ENCODE results near the gene ATG16L2.

Gene ATG16L2

DNA sequence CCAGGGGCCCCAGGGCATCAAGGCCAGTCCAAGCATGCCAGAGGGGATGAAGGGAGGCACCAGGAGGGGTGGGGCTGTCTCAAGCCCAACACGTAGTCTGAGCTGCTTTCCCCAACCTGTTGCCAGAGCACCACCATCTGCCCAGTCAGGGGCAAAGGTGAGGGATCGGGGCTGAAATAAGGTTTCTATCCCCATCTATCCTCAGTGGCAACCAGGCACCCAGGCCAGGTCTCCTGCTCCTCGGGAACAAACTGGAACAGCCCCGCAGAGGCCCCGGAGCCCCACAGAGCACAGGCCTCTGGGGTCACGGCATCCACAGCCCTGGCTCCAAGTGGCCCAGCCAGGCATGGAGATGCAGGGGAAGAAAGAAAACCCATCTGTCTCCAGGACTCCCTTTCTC lies 39.7 kb upstream of the ATG16L2 start:
- Histone ChIP-seq H3K36me3 (ENCODE audit: insufficient read depth) (no peaks in the 10 kb centered on the region), H3K4me3 (IDR thresholded peaks at IDR 0.05; ENCODE audit: insufficient read depth, low read depth, low read length) (no peak overlapping the region), H4K20me1 (ENCODE audit: insufficient read depth) (no peaks in the 10 kb centered on the region), H3K27me3 (ENCODE audit: insufficient read depth, low read depth) (no peaks in the 10 kb centered on the region), H3K79me2 (ENCODE audit: insufficient read depth, low read depth) (no peaks in the 10 kb centered on the region), H3K4me1 (ENCODE audit: low read depth, poor library complexity, severe bottlenecking) (no peaks in the 10 kb centered on the region), H3K4me2 (no peak overlapping the region), H3K9ac (no peak overlapping the region), H3K27ac (no peak overlapping the region), H2AFZ (ENCODE audit: low read depth) (no peak overlapping the region)
- TF ChIP-seq CTCF (conservative IDR thresholded peaks at IDR 0.05; ENCODE audit: low read depth, low read length): no peak

- H2AFZ ChIP-seq (ENCODE audit: low read depth): no peak overlapping the region
- TF ChIP-seq CTCF (conservative IDR thresholded peaks at IDR 0.05; ENCODE audit: low read depth, low read length): no peak
- H3K27me3 ChIP-seq (ENCODE audit: insufficient read depth, low read depth): no peaks in the 10 kb centered on the region
- no peak overlapping the region for H3K9ac ChIP-seq
- H3K36me3 ChIP-seq (ENCODE audit: insufficient read depth): no peaks in the 10 kb centered on the region
- H3K27ac ChIP-seq: no peak overlapping the region
- H3K4me2 ChIP-seq: no peak overlapping the region
- H3K4me1 ChIP-seq (ENCODE audit: low read depth, poor library complexity, severe bottlenecking): no peaks in the 10 kb centered on the region
- no peaks in the 10 kb centered on the region for H3K79me2 ChIP-seq (ENCODE audit: insufficient read depth, low read depth)
- no peaks in the 10 kb centered on the region for H4K20me1 ChIP-seq (ENCODE audit: insufficient read depth)
- no peak overlapping the region for H3K4me3 ChIP-seq (IDR thresholded peaks at IDR 0.05; ENCODE audit: insufficient read depth, low read depth, low read length)
Observed at GRCh38 chr11:72775288-72776110, 38.7 kb upstream of the ATG16L2 start.

GRCh38 chr11:72776117-72776843 lies 37.9 kb upstream of the ATG16L2 start:
- peaks cover 4% of the 10 kb centered on the region for H3K4me1 ChIP-seq (ENCODE audit: low read depth, poor library complexity, severe bottlenecking)
- no peaks in the 10 kb centered on the region for H3K79me2 ChIP-seq (ENCODE audit: insufficient read depth, low read depth)
- no peak overlapping the region for H2AFZ ChIP-seq (ENCODE audit: low read depth)
- no peak for TF ChIP-seq CTCF (conservative IDR thresholded peaks at IDR 0.05; ENCODE audit: low read depth, low read length)
- no peaks in the 10 kb centered on the region for H3K36me3 ChIP-seq (ENCODE audit: insufficient read depth)
- no peaks in the 10 kb centered on the region for H4K20me1 ChIP-seq (ENCODE audit: insufficient read depth)
- no peak overlapping the region for H3K4me2 ChIP-seq
- H3K9ac ChIP-seq: no peak overlapping the region
- H3K4me3 ChIP-seq (IDR thresholded peaks at IDR 0.05; ENCODE audit: insufficient read depth, low read depth, low read length): no peak overlapping the region
- H3K27ac ChIP-seq: no peak overlapping the region
- H3K27me3 ChIP-seq (ENCODE audit: insufficient read depth, low read depth): peaks cover 5% of the 10 kb centered on the region; the same call in 1 of the 2 replicates

DNA sequence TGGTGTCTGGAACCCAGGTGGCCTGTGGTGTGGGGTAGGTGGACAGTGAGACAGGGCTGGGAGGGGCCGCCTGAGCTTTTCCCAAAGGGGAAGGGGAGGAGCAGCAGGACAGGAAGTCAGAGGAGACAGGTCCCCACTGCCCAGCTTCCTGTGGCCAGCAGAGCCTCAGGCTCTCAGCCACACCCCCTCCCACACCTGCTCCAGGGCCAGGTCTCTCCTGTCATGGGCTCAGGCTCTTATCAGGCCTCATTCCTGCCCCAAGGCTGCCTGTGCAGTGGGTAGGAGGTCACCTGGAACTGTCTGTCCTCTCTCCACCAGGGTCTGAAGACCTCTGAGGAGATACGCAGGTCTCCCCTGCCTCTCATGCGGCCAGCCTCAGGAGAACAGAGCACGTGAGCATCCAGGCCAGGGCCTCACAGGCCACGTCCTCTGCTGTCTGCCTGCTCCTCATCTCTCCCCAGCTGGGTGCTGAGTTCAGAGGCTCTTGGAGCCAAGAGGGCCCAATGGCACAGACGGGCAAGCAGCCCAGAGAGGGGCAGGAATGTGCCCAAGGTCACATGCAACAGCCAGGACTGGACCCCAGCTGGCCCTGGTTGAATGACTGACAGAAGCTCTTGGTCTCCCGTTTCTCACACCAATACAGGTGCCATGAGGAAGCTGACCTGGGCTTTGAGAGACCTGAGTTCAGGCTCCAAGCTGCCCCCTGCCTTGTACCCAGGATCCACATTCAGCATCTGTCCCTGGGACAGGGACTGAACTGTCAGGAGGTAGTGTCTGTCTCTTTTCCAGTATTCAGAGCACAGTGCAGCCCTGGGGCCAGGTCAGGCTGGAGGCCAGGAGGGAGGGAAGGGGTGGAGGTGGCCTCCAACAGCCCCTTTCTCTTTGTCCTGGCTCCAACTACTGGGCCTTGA lies 37.1 kb upstream of the ATG16L2 start:
- TF ChIP-seq CTCF (conservative IDR thresholded peaks at IDR 0.05; ENCODE audit: low read depth, low read length): no peak
- no peak overlapping the region for H3K4me2 ChIP-seq
- no peak overlapping the region for H2AFZ ChIP-seq (ENCODE audit: low read depth)
- H3K27me3 ChIP-seq (ENCODE audit: insufficient read depth, low read depth): peaks cover 5% of the 10 kb centered on the region; the same call in 1 of the 2 replicates
- no peaks in the 10 kb centered on the region for H3K36me3 ChIP-seq (ENCODE audit: insufficient read depth)
- H3K4me1 ChIP-seq (ENCODE audit: low read depth, poor library complexity, severe bottlenecking): peaks cover 6% of the 10 kb centered on the region
- no peaks in the 10 kb centered on the region for H3K79me2 ChIP-seq (ENCODE audit: insufficient read depth, low read depth)
- no peak overlapping the region for H3K27ac ChIP-seq
- no peak overlapping the region for H3K4me3 ChIP-seq (IDR thresholded peaks at IDR 0.05; ENCODE audit: insufficient read depth, low read depth, low read length)
- no peaks in the 10 kb centered on the region for H4K20me1 ChIP-seq (ENCODE audit: insufficient read depth)
- no peak overlapping the region for H3K9ac ChIP-seq

Measured in KMS-11 (cell line).